GM18909 (cell line): ENCODE data around the gene RENBP.

Experiments
- ATAC-seq: cut with Tn5 transposase; IDR thresholded peaks from one replicate; pipeline ENCODE4 v1.9.1; 2021; ENCODE audit warnings: mild to moderate bottlenecking; ENCODE audit not compliant: unreplicated experiment, poor library complexity

RENBP gene

GRCh38 chrX:153944140-153944799 lies at the start of gene RENBP:
TSS of gene RENBP (minus strand) at chrX:153944643. CDS start at chrX:153944610, 33 bp downstream.
- no peak for ATAC-seq

- no peak for ATAC-seq
These were observed 49.5 kb upstream of the RENBP start for GRCh38 chrX:153993978-153994377.

- ATAC-seq = no peak
These were observed 48.6 kb upstream of the RENBP start for GRCh38 chrX:153993079-153993478.

- ATAC-seq = no peak
These were observed 47.7 kb upstream of the RENBP start for GRCh38 chrX:153992180-153992579.

GRCh38 chrX:153991013-153991580 lies 46.7 kb upstream of the RENBP start:
- no peak for ATAC-seq

GRCh38 chrX:153989973-153990655 lies 45.7 kb upstream of the RENBP start:
- ATAC-seq = no peak

- ATAC-seq = no peak
These were observed 44.0 kb upstream of the RENBP start for GRCh38 chrX:153988493-153988892.

GRCh38 chrX:153984351-153985178 lies 40.1 kb upstream of the RENBP start:
- ATAC-seq = no peak

- no peak for ATAC-seq
These were observed 38.9 kb upstream of the RENBP start for GRCh38 chrX:153983321-153983801.

- ATAC-seq = no peak
These were observed 37.5 kb upstream of the RENBP start for GRCh38 chrX:153981771-153982533.

- ATAC-seq = no peak
These were observed 36.8 kb upstream of the RENBP start for GRCh38 chrX:153981231-153981630.

GRCh38 chrX:153980394-153980793 lies 36.0 kb upstream of the RENBP start:
- peak; percentile 43 for ATAC-seq

GRCh38 chrX:153974726-153975286 lies 30.4 kb upstream of the RENBP start:
- ATAC-seq = no peak

GRCh38 chrX:153974003-153974725 lies 29.7 kb upstream of the RENBP start:
- no peak for ATAC-seq

- ATAC-seq = no peak
These were observed 28.9 kb upstream of the RENBP start for GRCh38 chrX:153973127-153974002.

GRCh38 chrX:153972368-153973126 lies 28.1 kb upstream of the RENBP start, which contains the start of gene TMEM187:
TSS of gene TMEM187 (plus strand) at chrX:153972754. CDS start at chrX:153982063, 9,309 bp downstream.
- ATAC-seq = peak; percentile 63
